Vagina (tissue), 2 donors: ENCODE data around the gene IRF2BP1. TPM values are rescaled to one million over a fixed set of nuclear protein-coding genes. Genes with fewer than 3 reads are reported as not detected.
A peak's percentile ranks its signal among the peaks of the same experiment; 100 is the strongest.
"Not testable (repeated sequence)": the region's sequence is repeated elsewhere in the genome, so short reads cannot be mapped to it uniquely, and the experiment has no call there.

Source experiments
- DNase-seq, 2 donors: peaks; one replicate each; pipeline ENCODE4 v3.0.0-alpha.2; 2017; ENCODE audit errors: extremely low spot score in 2 of 2
- H3K27ac ChIP-seq: fragments of 200-600 bp; sonication (generic); one replicate; pipeline ENCODE4 v1.5.1; 2019
- H3K27me3 ChIP-seq: fragments of 200-600 bp; sonication (generic); one replicate; pipeline ENCODE4 v1.5.1; 2019
- H3K36me3 ChIP-seq, 2 donors: fragments of 200-600 bp; sonication (generic); one replicate each; pipeline ENCODE4 v1.5.1; 2017 to 2019
- H3K4me1 ChIP-seq: fragments of 200-600 bp; sonication (generic); one replicate; pipeline ENCODE4 v1.5.1; 2019
- H3K4me3 ChIP-seq, 2 donors: fragments of 200-600 bp; sonication (generic); 1 replicate in 1 of 2; 2 replicates in 1 of 2; pipeline ENCODE4 v1.5.1; 2016 to 2019
- H3K9me3 ChIP-seq: fragments of 200-600 bp; sonication (generic); one replicate; pipeline ENCODE4 v1.5.1; 2019
- POLR2A ChIP-seq, 2 donors: fragments of 450-650 bp; IDR thresholded peaks; one replicate each; pipeline ENCODE4 v1.6.1; 2017; ENCODE audit warnings: antibody characterized with exemption in 2 of 2, mild to moderate bottlenecking in 2 of 2, moderate library complexity in 2 of 2
- POLR2AphosphoS5 ChIP-seq, 2 donors: sonication (generic); formaldehyde crosslinking; IDR thresholded peaks; one replicate each; pipeline ENCODE4 v1.9.0; 2017; ENCODE audit warnings: antibody characterized with exemption in 2 of 2, mild to moderate bottlenecking in 2 of 2, low read depth in 1 of 2; ENCODE audit not compliant: insufficient read depth in 1 of 2
- intact Hi-C: fragments of 100-400 bp; cut with DNase I; formaldehyde crosslinking; loops from one replicate; pipeline ENCODE4 v1.15.1; 2023
- total RNA-seq: library from RNA; depleted of rRNA; stranded (reverse); fragments of >200 nt; gene quantifications from one replicate; pipeline ENCODE4 v1.2.3, GENCODE V29; 2016
- TF ChIP-seq, protein P1 (sequence below), 3 experiments: fragments of 450-650 bp in 2 of 3; fragments of 200-600 bp in 1 of 3; sonication (generic) in 1 of 3; IDR thresholded peaks; one replicate each; pipeline ENCODE4 v1.5.1; 2017 to 2019; ENCODE audit warnings: antibody characterized with exemption in 3 of 3, mild to moderate bottlenecking in 2 of 3, moderate library complexity in 2 of 3

Gene IRF2BP1
- total RNA-seq, 1 donor from 2014 or later, result 32.2 TPM

DNA sequence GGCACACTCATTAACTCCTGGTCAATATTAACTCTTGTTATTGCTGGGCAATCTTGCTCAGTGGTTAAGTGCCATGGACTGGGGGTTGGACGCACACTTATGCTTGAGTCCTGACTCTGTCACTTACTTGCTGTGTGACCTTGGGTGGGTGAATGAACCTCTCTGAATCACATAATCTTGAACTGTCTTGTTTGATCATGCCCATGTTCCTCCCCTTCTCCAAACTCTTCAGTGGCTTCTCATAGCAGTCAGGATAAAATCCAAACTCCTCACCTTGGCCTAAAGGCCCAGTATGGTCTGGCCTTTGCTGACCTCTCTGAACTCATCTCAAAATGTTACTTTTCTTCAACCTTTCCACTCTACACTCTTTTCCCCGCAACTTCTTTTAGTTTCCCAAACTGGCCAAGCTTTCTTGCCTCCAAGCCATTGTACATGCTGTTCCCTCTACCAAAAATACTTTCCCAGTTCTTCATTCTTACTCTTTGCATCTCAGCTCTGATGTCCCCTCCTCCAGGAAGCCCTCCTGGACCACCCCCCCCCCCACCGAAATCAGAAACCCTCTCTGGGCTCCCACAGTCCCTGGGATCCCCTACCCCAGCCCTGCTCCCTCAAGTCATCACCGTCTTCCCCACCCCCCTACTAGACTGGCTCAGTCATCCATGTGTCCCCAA lies 14.1 kb upstream of the IRF2BP1 start:
- no peaks in the 10 kb centered on the region for H3K9me3 ChIP-seq
- peaks cover 24% of the 10 kb centered on the region for H3K4me1 ChIP-seq
- DNase-seq, result no peak
- H3K36me3 ChIP-seq, result peaks cover 0 to 43% of the 10 kb centered on the region in 2 donors
- no peaks in the 10 kb centered on the region for H3K27me3 ChIP-seq
- H3K27ac ChIP-seq, result no peak overlapping the region
- no peak for TF ChIP-seq POLR2A (IDR thresholded peaks at IDR 0.05)
- TF ChIP-seq, protein P1, sequence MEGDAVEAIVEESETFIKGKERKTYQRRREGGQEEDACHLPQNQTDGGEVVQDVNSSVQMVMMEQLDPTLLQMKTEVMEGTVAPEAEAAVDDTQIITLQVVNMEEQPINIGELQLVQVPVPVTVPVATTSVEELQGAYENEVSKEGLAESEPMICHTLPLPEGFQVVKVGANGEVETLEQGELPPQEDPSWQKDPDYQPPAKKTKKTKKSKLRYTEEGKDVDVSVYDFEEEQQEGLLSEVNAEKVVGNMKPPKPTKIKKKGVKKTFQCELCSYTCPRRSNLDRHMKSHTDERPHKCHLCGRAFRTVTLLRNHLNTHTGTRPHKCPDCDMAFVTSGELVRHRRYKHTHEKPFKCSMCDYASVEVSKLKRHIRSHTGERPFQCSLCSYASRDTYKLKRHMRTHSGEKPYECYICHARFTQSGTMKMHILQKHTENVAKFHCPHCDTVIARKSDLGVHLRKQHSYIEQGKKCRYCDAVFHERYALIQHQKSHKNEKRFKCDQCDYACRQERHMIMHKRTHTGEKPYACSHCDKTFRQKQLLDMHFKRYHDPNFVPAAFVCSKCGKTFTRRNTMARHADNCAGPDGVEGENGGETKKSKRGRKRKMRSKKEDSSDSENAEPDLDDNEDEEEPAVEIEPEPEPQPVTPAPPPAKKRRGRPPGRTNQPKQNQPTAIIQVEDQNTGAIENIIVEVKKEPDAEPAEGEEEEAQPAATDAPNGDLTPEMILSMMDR (IDR thresholded peaks at IDR 0.05), result no peak
- TF ChIP-seq POLR2AphosphoS5 (IDR thresholded peaks at IDR 0.05; ENCODE audit: insufficient read depth in 1 of 2, low read depth in 1 of 2), result no peak
- intact Hi-C loops, result no loop called here
- H3K4me3 ChIP-seq, result no peak overlapping the region

DNA sequence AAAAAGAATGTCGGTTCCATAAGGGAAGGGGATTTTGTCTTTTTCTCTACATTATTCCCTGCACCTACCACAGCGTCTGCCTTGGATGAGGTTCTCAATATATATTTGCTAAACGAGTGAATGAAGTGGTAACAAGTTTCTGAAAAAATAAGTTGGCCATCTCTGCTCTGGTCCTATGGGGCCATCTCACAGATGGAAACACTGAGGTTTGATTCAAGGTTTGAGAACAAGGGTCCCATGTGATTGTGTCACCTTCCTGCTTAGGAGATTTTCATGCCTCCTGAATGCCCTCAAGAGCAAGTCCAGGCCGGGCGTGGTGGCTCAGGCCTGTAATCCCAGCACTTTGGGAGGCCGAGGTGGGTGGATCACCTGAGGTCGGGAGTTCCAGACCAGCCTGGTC lies 13.3 kb upstream of the IRF2BP1 start:
- no peak for DNase-seq
- no peak overlapping the region for H3K27ac ChIP-seq
- peaks cover 24% of the 10 kb centered on the region for H3K4me1 ChIP-seq
- no peak overlapping the region for H3K4me3 ChIP-seq
- peaks cover 0 to 46% of the 10 kb centered on the region in 2 donors for H3K36me3 ChIP-seq
- no peak for TF ChIP-seq POLR2AphosphoS5 (IDR thresholded peaks at IDR 0.05; ENCODE audit: insufficient read depth in 1 of 2, low read depth in 1 of 2)
- TF ChIP-seq POLR2A (IDR thresholded peaks at IDR 0.05), result no peak
- TF ChIP-seq, protein P1 (IDR thresholded peaks at IDR 0.05), result no peak
- no peaks in the 10 kb centered on the region for H3K9me3 ChIP-seq
- no peaks in the 10 kb centered on the region for H3K27me3 ChIP-seq
- intact Hi-C loops, result no loop called here

DNA sequence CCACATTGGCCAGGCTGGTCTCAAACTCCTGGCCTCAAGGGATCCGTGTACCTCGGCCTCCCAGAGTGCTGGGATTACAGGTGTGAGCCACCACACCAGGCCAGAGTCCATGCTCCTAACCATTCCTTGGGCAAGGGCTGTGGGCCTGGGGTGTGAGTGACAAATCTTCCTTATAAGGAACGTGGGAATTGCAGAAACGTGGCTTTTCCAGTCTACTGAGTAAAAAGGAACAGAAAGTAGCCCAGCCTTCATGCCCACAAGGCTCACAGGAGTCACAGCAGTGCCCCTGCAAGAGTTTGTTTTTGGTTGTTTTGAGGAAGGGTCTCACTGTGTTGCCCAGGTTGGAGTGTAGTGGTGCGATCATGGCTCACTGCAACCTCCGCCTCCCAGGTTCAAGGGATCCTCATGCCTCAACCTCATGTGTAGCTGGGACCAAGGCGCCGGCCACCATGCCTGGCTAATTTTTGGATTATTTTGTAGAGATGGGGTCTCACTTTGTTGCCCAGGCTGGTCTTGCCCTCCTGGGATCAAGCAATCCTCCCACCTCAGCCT lies 11.4 kb upstream of the IRF2BP1 start:
- TF ChIP-seq, protein P1 (IDR thresholded peaks at IDR 0.05), result no peak
- TF ChIP-seq POLR2AphosphoS5 (IDR thresholded peaks at IDR 0.05; ENCODE audit: insufficient read depth in 1 of 2, low read depth in 1 of 2) (no peak), POLR2A (IDR thresholded peaks at IDR 0.05) (no peak)
- peaks cover 0 to 46% of the 10 kb centered on the region in 2 donors for H3K36me3 ChIP-seq

DNA sequence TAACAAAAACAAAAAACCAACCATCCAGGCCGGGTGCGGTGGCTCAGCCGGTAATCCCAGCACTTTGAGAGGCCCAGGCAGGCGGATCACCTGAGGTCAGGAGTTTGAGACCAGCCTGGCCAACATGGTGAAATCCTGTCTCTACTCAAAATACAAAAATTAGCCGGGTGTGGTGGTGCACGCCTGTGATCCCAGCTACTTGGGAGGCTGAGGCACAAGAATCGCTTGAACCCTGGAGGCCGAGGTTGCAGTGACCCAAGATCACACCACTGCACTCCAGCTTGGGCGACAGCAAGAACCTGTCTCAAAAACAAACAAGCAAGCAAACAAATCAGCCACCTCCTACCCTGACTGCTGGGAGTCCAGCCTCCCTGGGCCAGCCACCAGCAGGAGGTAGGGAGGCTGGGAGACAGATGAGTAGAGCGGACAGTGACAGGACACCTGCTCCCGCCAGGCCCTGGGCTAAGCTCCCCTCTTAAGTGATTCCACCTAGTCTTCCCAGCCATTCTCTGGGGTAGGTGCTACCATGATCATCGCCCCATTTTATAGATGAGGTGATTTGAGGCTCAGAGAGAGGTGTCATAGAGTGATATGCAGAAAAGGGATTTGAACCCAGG lies 10.2 kb upstream of the IRF2BP1 start:
- intact Hi-C loops, DNase-seq, H3K27me3 ChIP-seq, H3K9me3 ChIP-seq, H3K4me3 ChIP-seq: not testable (repeated sequence)
- Histone ChIP-seq H3K36me3 (peaks cover 0 to 46% of the 10 kb centered on the region in 2 donors), H3K4me1 (peaks cover 12% of the 10 kb centered on the region), H3K27ac (peak overlapping the region; percentile 20)

More for the DNA sequence above, 11.4 kb upstream of the IRF2BP1 start:
- Histone ChIP-seq H3K27ac (no peak overlapping the region), H3K4me3 (no peak overlapping the region), H3K27me3 (no peaks in the 10 kb centered on the region), H3K9me3 (no peaks in the 10 kb centered on the region), H3K4me1 (peaks cover 17% of the 10 kb centered on the region)
- no peak for DNase-seq
- intact Hi-C loops, result no loop called here

DNA sequence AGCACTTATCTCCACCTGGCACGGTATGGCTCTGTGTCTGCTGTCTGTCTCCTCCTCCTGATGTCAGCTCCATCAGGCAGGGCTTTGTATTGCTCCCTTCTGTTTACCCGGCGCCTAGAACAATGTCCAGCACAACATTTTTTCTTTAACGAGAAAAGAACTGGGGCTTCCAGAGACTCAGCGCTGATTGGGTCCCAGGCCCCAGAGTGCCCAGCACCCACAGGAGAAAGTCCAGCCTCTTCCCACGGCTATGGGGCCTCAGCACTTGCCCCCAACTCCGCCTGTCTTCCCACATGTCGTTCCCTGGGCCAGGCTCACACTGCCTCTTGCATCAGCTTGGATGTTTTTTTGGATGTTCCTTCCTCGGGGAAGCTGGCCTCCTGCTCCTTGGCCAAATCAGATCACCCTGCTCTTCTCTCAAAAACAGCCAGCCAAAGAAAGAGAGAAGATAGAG lies 9.6 kb upstream of the IRF2BP1 start:
- no peak overlapping the region for H3K4me3 ChIP-seq
- intact Hi-C loops, result no loop called here
- H3K36me3 ChIP-seq, result peaks cover 0 to 50% of the 10 kb centered on the region in 2 donors
- no peaks in the 10 kb centered on the region for H3K27me3 ChIP-seq
- H3K9me3 ChIP-seq, result no peaks in the 10 kb centered on the region
- TF ChIP-seq POLR2AphosphoS5 (IDR thresholded peaks at IDR 0.05; ENCODE audit: insufficient read depth in 1 of 2, low read depth in 1 of 2) (peak in 1 of 2 donors; percentile 27), POLR2A (IDR thresholded peaks at IDR 0.05) (no peak)
- no peak for DNase-seq
- H3K27ac ChIP-seq, result peak overlapping the region; percentile 20
- H3K4me1 ChIP-seq, result peaks cover 7% of the 10 kb centered on the region

DNA sequence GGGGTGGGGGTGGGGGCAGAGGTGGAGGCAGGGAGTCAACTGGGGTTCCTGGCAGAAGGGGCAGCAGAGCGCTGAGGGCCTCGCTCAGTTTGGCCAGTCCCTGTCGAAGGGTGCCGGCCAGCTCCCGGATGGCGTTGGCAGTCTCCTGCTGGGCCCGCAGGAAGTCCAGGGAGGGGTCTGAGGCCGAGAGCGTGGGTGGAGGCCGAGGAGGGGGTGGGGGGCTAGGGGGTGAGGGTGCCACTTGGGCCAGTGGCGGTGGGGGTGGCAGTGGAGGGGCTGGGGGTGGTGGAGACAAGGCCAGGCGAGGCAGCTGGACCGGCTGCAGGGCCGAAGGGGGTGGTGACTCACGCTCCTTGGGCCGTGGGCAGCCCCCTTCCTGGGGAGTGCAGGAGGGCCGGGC lies 4.9 kb upstream of the IRF2BP1 start:
- Histone ChIP-seq H3K27ac (no peak overlapping the region), H3K9me3 (no peaks in the 10 kb centered on the region), H3K36me3 (peaks cover 0 to 16% of the 10 kb centered on the region in 2 donors), H3K4me1 (no peaks in the 10 kb centered on the region), H3K4me3 (no peak overlapping the region), H3K27me3 (no peaks in the 10 kb centered on the region)
- intact Hi-C loops, result no loop called here
- TF ChIP-seq, protein P1 (IDR thresholded peaks at IDR 0.05), result no peak
- TF ChIP-seq POLR2A (IDR thresholded peaks at IDR 0.05) (no peak), POLR2AphosphoS5 (IDR thresholded peaks at IDR 0.05; ENCODE audit: insufficient read depth in 1 of 2, low read depth in 1 of 2) (no peak)
- no peak for DNase-seq
